Karpas-422 (cell line): ENCODE data around the gene RRAS. TPM values are rescaled to one million over a fixed set of nuclear protein-coding genes. Genes with fewer than 3 reads are reported as not detected.

Experiments
- DNase-seq: peaks from one replicate; pipeline ENCODE4 v3.0.0-alpha.2; 2015
- H2AFZ ChIP-seq: fragments of 200-600 bp; sonication (generic); 2 replicates; pipeline ENCODE4 v1.6.1; 2014; ENCODE audit warnings: antibody characterized with exemption, low read length, mixed read lengths
- H3K27ac ChIP-seq: fragments of 200-600 bp; sonication (generic); 2 replicates; pipeline ENCODE4 v1.5.1; 2014; ENCODE audit warnings: mild to moderate bottlenecking, low read length, moderate library complexity
- H3K27me3 ChIP-seq: fragments of 200-600 bp; sonication (generic); 2 replicates; pipeline ENCODE4 v1.6.1; 2014; ENCODE audit warnings: low read length, mixed read lengths
- H3K36me3 ChIP-seq: fragments of 200-600 bp; sonication (generic); 2 replicates; pipeline ENCODE4 v1.6.1; 2014; ENCODE audit warnings: low read length, mixed read lengths; ENCODE audit not compliant: insufficient read depth
- H3K4me1 ChIP-seq: fragments of 200-600 bp; sonication (generic); 2 replicates; pipeline ENCODE4 v1.6.1; 2014; ENCODE audit warnings: mild to moderate bottlenecking, low read length, mixed read lengths
- H3K4me2 ChIP-seq: fragments of 200-600 bp; sonication (generic); 2 replicates; pipeline ENCODE4 v1.6.1; 2014; ENCODE audit warnings: low read length, low read depth, mild to moderate bottlenecking; ENCODE audit not compliant: poor library complexity, severe bottlenecking
- H3K4me3 ChIP-seq: fragments of 200-600 bp; sonication (generic); 2 replicates; pipeline ENCODE4 v1.5.1; 2014; ENCODE audit warnings: mild to moderate bottlenecking, antibody characterized with exemption, low read length, mixed read lengths
- H3K79me2 ChIP-seq: fragments of 200-600 bp; sonication (generic); 2 replicates; pipeline ENCODE4 v1.6.1; 2014; ENCODE audit warnings: mild to moderate bottlenecking, low read length, mixed read lengths
- H3K9ac ChIP-seq: fragments of 200-600 bp; sonication (generic); 2 replicates; pipeline ENCODE4 v1.6.0; 2014; ENCODE audit warnings: low read length
- H3K9me2 ChIP-seq: fragments of 200-600 bp; sonication (generic), shearing (Covaris generic); replicated peaks from 2 replicates; pipeline ENCODE4 v1.6.0; 2014; ENCODE audit warnings: mild to moderate bottlenecking, low read length, moderate library complexity; ENCODE audit not compliant: insufficient read depth
- H3K9me3 ChIP-seq: fragments of 300-700, 200-600 bp; sonication (generic); 2 replicates; pipeline ENCODE4 v1.6.1; 2014; ENCODE audit warnings: low read length, mixed read lengths
- H4K20me1 ChIP-seq: fragments of 200-600 bp; sonication (generic); 2 replicates; pipeline ENCODE4 v1.6.1; 2014; ENCODE audit warnings: mild to moderate bottlenecking, antibody characterized with exemption, low read length, low read depth; ENCODE audit not compliant: insufficient read depth
- small RNA-seq: library from RNA; depleted of rRNA; stranded (forward); fragments of <200 nt; gene quantifications from one replicate; pipeline ENCODE3, GENCODE V24; 2014
- total RNA-seq: library from RNA; depleted of rRNA; stranded (reverse); fragments of >200 nt; shearing (Covaris generic); gene quantifications from 2 replicates; pipeline ENCODE4 v1.2.3, GENCODE V29; 2014; ENCODE audit warnings: low replicate concordance; rRNA removed

RRAS gene
- total RNA-seq, 1 experiment from 2014 or later, result 0.22 TPM

GRCh38 chr19:49589502-49589905, 50.4 kb downstream of the RRAS start:
- no peak overlapping the region for H3K27ac ChIP-seq
- peaks cover 23% of the 10 kb centered on the region for H3K79me2 ChIP-seq
- H3K4me3 ChIP-seq, result no peak overlapping the region
- no peaks in the 10 kb centered on the region for H3K9me3 ChIP-seq
- DNase-seq, result no peak
- H3K36me3 ChIP-seq, result peaks cover 10% of the 10 kb centered on the region; the same call in 1 of the 2 replicates
- no peaks in the 10 kb centered on the region for H3K9me2 ChIP-seq
- H3K4me2 ChIP-seq, result no peak overlapping the region
- H3K27me3 ChIP-seq, result no peaks in the 10 kb centered on the region
- H3K9ac ChIP-seq, result no peak overlapping the region
- H4K20me1 ChIP-seq, result peaks cover 17% of the 10 kb centered on the region
- H3K4me1 ChIP-seq, result peaks cover 23% of the 10 kb centered on the region
- no peak overlapping the region for H2AFZ ChIP-seq

- H3K4me1 ChIP-seq, result peaks cover 17% of the 10 kb centered on the region
- H3K79me2 ChIP-seq, result peaks cover 13% of the 10 kb centered on the region
- H3K36me3 ChIP-seq, result peaks cover under 1% of the 10 kb centered on the region; the same call in 1 of the 2 replicates
- no peak for DNase-seq
- H3K27me3 ChIP-seq, result no peaks in the 10 kb centered on the region
- H3K9ac ChIP-seq, result no peak overlapping the region
- no peak overlapping the region for H2AFZ ChIP-seq
- H3K9me3 ChIP-seq, result no peaks in the 10 kb centered on the region
- no peaks in the 10 kb centered on the region for H3K9me2 ChIP-seq
- no peak overlapping the region for H3K4me2 ChIP-seq
- no peak overlapping the region for H3K27ac ChIP-seq
- H3K4me3 ChIP-seq, result no peak overlapping the region
- H4K20me1 ChIP-seq, result peaks cover 8% of the 10 kb centered on the region
These were observed 51.4 kb downstream of the RRAS start for GRCh38 chr19:49588365-49589122.

- H3K4me3 ChIP-seq, result no peak overlapping the region
- H2AFZ ChIP-seq, result no peak overlapping the region
- no peaks in the 10 kb centered on the region for H3K9me3 ChIP-seq
- H3K79me2 ChIP-seq, result peaks cover 7% of the 10 kb centered on the region
- H4K20me1 ChIP-seq, result peaks cover 1% of the 10 kb centered on the region
- H3K36me3 ChIP-seq, result no peaks in the 10 kb centered on the region
- DNase-seq, result no peak
- no peak overlapping the region for H3K9ac ChIP-seq
- no peak overlapping the region for H3K27ac ChIP-seq
- no peak overlapping the region for H3K4me2 ChIP-seq
- H3K27me3 ChIP-seq, result no peaks in the 10 kb centered on the region
- H3K4me1 ChIP-seq, result peaks cover 6% of the 10 kb centered on the region
- H3K9me2 ChIP-seq, result no peaks in the 10 kb centered on the region
These were observed 52.7 kb downstream of the RRAS start for GRCh38 chr19:49587227-49587626.

Small RNA genes lying within 50 kb of the gene (small RNA-seq; reads per million reads assigned to genes)
- gene MIR5088, result not detected

Other genes starting within 250 kb of the RRAS start
- not detected in 2 replicates for gene PTH2, start 216.7 kb downstream of the RRAS start, total RNA-seq
- 0.18 and 0.34 TPM in 2 replicates for gene GFY, start 214.8 kb downstream of the RRAS start, total RNA-seq
- gene SLC17A7, start 198.6 kb downstream of the RRAS start, total RNA-seq, result 0.47 and 0.63 TPM in 2 replicates
- gene PIH1D1, start 188.3 kb downstream of the RRAS start, total RNA-seq, result 163 and 223 TPM in 2 replicates
- 15.9 and 83.3 TPM in 2 replicates for gene ALDH16A1, start 186.9 kb downstream of the RRAS start, total RNA-seq
- 18.8 and 19.3 TPM in 2 replicates for gene FLT3LG, start 165.9 kb downstream of the RRAS start, total RNA-seq
- 6,359 and 8,659 TPM in 2 replicates for gene RPL13A, start 152.5 kb downstream of the RRAS start, total RNA-seq
- gene RPS11, start 143.7 kb downstream of the RRAS start, total RNA-seq, result 6,857 and 9,247 TPM in 2 replicates
- gene FCGRT, start 127.5 kb downstream of the RRAS start, total RNA-seq, result 1.8 and 3.5 TPM in 2 replicates
- gene RCN3, start 112.1 kb downstream of the RRAS start, total RNA-seq, result 0.22 TPM in 1 of 2 replicates, not detected in the other
- gene NOSIP, start 59.6 kb downstream of the RRAS start, total RNA-seq, result 68.5 and 136 TPM in 2 replicates
- 1.3 and 3.8 TPM in 2 replicates for gene PRRG2, start 58.8 kb downstream of the RRAS start, total RNA-seq
- gene PRR12, start 49.0 kb downstream of the RRAS start, total RNA-seq, result 8.7 and 12.8 TPM in 2 replicates
- gene SCAF1, start 2.1 kb upstream of the RRAS start, total RNA-seq, result 8.3 and 19.6 TPM in 2 replicates
- gene IRF3, start 25.7 kb upstream of the RRAS start, total RNA-seq, result 78.2 and 293 TPM in 2 replicates
- 25.6 and 35.4 TPM in 2 replicates for gene BCL2L12, start 25.8 kb upstream of the RRAS start, total RNA-seq
- gene PRMT1, start 37.1 kb upstream of the RRAS start, total RNA-seq, result 293 and 522 TPM in 2 replicates
- gene ADM5, start 49.5 kb upstream of the RRAS start, total RNA-seq, result 4.0 and 12.0 TPM in 2 replicates
- 0.26 and 1.3 TPM in 2 replicates for gene CPT1C, start 51.0 kb upstream of the RRAS start, total RNA-seq
- 5.7 and 17.9 TPM in 2 replicates for gene TSKS, start 123.2 kb upstream of the RRAS start, total RNA-seq
- gene AP2A1, start 126.9 kb upstream of the RRAS start, total RNA-seq, result 32.4 and 54.7 TPM in 2 replicates
- 15.8 and 38.3 TPM in 2 replicates for gene FUZ, start 173.1 kb upstream of the RRAS start, total RNA-seq
- gene MED25, start 178.1 kb upstream of the RRAS start, total RNA-seq, result 37.8 and 40.5 TPM in 2 replicates
- 67.8 and 114 TPM in 2 replicates for gene PTOV1, start 211.0 kb upstream of the RRAS start, total RNA-seq
- 49.4 and 101 TPM in 2 replicates for gene PNKP, start 227.4 kb upstream of the RRAS start, total RNA-seq
- 8.2 and 8.9 TPM in 2 replicates for gene AKT1S1, start 237.2 kb upstream of the RRAS start, total RNA-seq
- gene TBC1D17, start 237.6 kb upstream of the RRAS start, total RNA-seq, result 13.6 and 17.8 TPM in 2 replicates